CD4-positive, CD25-positive, alpha-beta regulatory T cell (primary cell): ENCODE measurements around the gene RPS6KL1. TPM values are rescaled to one million over a fixed set of nuclear protein-coding genes. Genes with fewer than 3 reads are reported as not detected.

Experiments
- ATAC-seq, 2 donors: fragments of 150-1000 bp; cut with Tn5 transposase; one replicate each; pipeline ENCODE4 v1.10.0; 2021; ENCODE audit warnings: low read depth in 2 of 2, moderate number of reproducible peaks in 2 of 2, moderate library complexity in 1 of 2
- DNase-seq, 3 donors: peaks; one replicate each; pipeline versions ENCODE4 v3.0.0 to v3.0.0-alpha.2; 2012 to 2022; ENCODE audit warnings: mixed read lengths in 1 of 3
- H3K27ac ChIP-seq: one replicate; pipeline ENCODE4 v1.7.0; 2013; ENCODE audit warnings: mild to moderate bottlenecking, low read length; ENCODE audit not compliant: insufficient read depth, poor library complexity, severe bottlenecking
- H3K27me3 ChIP-seq: one replicate; pipeline ENCODE4 v1.7.0; 2013; ENCODE audit warnings: low read length; ENCODE audit not compliant: control insufficient read depth, insufficient read depth
- H3K36me3 ChIP-seq: one replicate; pipeline ENCODE4 v1.7.0; 2013; ENCODE audit warnings: mild to moderate bottlenecking, low read length, moderate library complexity; ENCODE audit not compliant: control insufficient read depth, insufficient read depth
- H3K4me1 ChIP-seq: 2 replicates; pipeline ENCODE4 v1.7.0; 2013; ENCODE audit warnings: mild to moderate bottlenecking, low read length; ENCODE audit not compliant: insufficient read depth, control insufficient read depth, poor library complexity, severe bottlenecking
- H3K4me3 ChIP-seq: one replicate; pipeline ENCODE4 v1.7.0; 2013; ENCODE audit warnings: low read depth, mild to moderate bottlenecking, low read length, moderate library complexity
- H3K9me3 ChIP-seq, 2 experiments: 1 replicate in 1 of 2; 2 replicates in 1 of 2; pipeline ENCODE4 v1.7.0; 2013; ENCODE audit warnings: low read length in 2 of 2, mild to moderate bottlenecking in 1 of 2, moderate library complexity in 1 of 2; ENCODE audit not compliant: control insufficient read depth in 2 of 2
- H3K27ac Mint-ChIP-seq, 3 donors: one replicate each; pipeline ENCODE4 v1.8.0; 2020 to 2022; ENCODE audit warnings: mild to moderate bottlenecking in 3 of 3, mixed read lengths in 3 of 3, moderate library complexity in 2 of 3
- H3K27me3 Mint-ChIP-seq: one replicate; pipeline ENCODE4 v1.8.0; 2022; ENCODE audit warnings: mild to moderate bottlenecking, mixed read lengths
- H3K36me3 Mint-ChIP-seq: one replicate; pipeline ENCODE4 v1.8.0; 2020; ENCODE audit warnings: mixed read lengths
- H3K4me1 Mint-ChIP-seq, 4 donors: one replicate each; pipeline ENCODE4 v1.8.0; 2020 to 2022; ENCODE audit warnings: mixed read lengths in 4 of 4, mild to moderate bottlenecking in 1 of 4
- H3K4me3 Mint-ChIP-seq, 4 donors: one replicate each; pipeline ENCODE4 v1.8.0; 2020 to 2022; ENCODE audit warnings: mild to moderate bottlenecking in 4 of 4, mixed read lengths in 4 of 4, moderate library complexity in 3 of 4
- H3K9me3 Mint-ChIP-seq, 7 donors: one replicate each; pipeline ENCODE4 v1.8.0; 2020 to 2022; ENCODE audit warnings: mixed read lengths in 7 of 7, mild to moderate bottlenecking in 3 of 7, moderate library complexity in 2 of 7
- polyA plus RNA-seq, 4 donors: library from polyadenylated mRNA; unstranded; fragments of 300-500 nt; fragmentation: Illumina TruSeq; gene quantifications; one replicate each; pipeline ENCODE4 v1.2.3, GENCODE V29; 2021
- total RNA-seq: library from RNA; stranded (reverse); gene quantifications from one replicate; pipeline ENCODE4 v1.2.3, GENCODE V29; 2022

The RPS6KL1 gene
- total and polyA plus RNA-seq, 5 donors from 2014 or later, result 0.27 to 4.5 (median 2.2) TPM

- no peaks in the 10 kb centered on the region for H3K9me3 ChIP-seq
- Mint-ChIP-seq H3K27ac (peak overlapping the region in 1 of 3 donors; percentile 32), H3K4me3 (no peak overlapping the region)
Measured at GRCh38 chr14:74855945-74856344, 67.1 kb downstream of the RPS6KL1 start.

DNA sequence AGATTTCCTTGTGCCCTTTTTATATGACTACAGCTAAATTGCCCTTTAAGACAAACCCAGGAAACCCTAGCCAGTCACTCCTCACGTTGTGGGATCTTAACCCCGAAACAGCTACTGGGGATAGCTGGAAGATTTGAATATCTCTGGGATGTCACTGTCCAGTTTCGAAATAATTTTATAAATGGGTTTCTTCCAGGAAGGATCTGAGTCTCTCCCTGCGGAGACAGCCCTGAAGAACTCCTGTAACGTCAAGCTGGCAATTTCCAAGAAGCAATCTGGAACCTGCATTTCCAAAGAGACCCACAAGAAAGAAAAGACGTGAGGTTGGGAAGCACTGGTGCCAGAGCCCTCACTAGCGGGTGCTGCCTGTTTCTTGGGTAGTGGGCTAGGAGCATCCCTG is 68.0 kb downstream of the RPS6KL1 start:
- Histone ChIP-seq H3K4me1 (peaks cover 12% of the 10 kb centered on the region), H3K4me3 (no peak overlapping the region), H3K9me3 (no peaks in the 10 kb centered on the region), H3K27ac (no peak overlapping the region), H3K27me3 (no peaks in the 10 kb centered on the region), H3K36me3 (no peaks in the 10 kb centered on the region)
- Mint-ChIP-seq H3K4me1 (peaks cover 9 to 35% (median 22%) of the 10 kb centered on the region in 4 donors), H3K27me3 (no peaks in the 10 kb centered on the region), H3K4me3 (no peak overlapping the region), H3K27ac (peak overlapping the region in 1 of 3 donors; percentile 14), H3K9me3 (no peaks in the 10 kb centered on the region), H3K36me3 (peaks cover 10% of the 10 kb centered on the region)
- ATAC-seq (no peak), DNase-seq (no peak)

More at GRCh38 chr14:74855945-74856344, 67.1 kb downstream of the RPS6KL1 start:
- Mint-ChIP-seq H3K4me1 (peaks cover 9 to 37% (median 22%) of the 10 kb centered on the region in 4 donors), H3K9me3 (no peaks in the 10 kb centered on the region), H3K36me3 (peaks cover 10% of the 10 kb centered on the region), H3K27me3 (no peaks in the 10 kb centered on the region)
- DNase-seq, result no peak
- Histone ChIP-seq H3K4me3 (no peak overlapping the region), H3K4me1 (peaks cover 16% of the 10 kb centered on the region), H3K27ac (no peak overlapping the region), H3K27me3 (no peaks in the 10 kb centered on the region), H3K36me3 (no peaks in the 10 kb centered on the region)
- no peak for ATAC-seq

Other genes with a start within 250 kb of the RPS6KL1 start
- 47.0 TPM for gene AREL1, start 210.2 kb downstream of the RPS6KL1 start, total RNA-seq
- 10 to 100 TPM; 18.3 to 25.7 (median 20.8) TPM for gene AREL1, start 210.2 kb downstream of the RPS6KL1 start, polyA plus RNA-seq
- gene FCF1, start 210.1 kb downstream of the RPS6KL1 start, total RNA-seq, result 35.5 TPM
- 10 to 100 TPM; 20.9 to 29.6 (median 27.9) TPM for gene FCF1, start 210.1 kb downstream of the RPS6KL1 start, polyA plus RNA-seq
- gene YLPM1, start 159.9 kb downstream of the RPS6KL1 start, total RNA-seq, result 93.2 TPM
- 10 to 100 TPM; 10.5 to 12.6 (median 11.5) TPM for gene YLPM1, start 159.9 kb downstream of the RPS6KL1 start, polyA plus RNA-seq
- not detected for gene PROX2, start 47.1 kb downstream of the RPS6KL1 start, total RNA-seq
- gene PROX2, start 47.1 kb downstream of the RPS6KL1 start, polyA plus RNA-seq, result under 1 TPM in 1 of 4 donors, not detected in 3; 0.21 TPM
- 122 TPM for gene DLST, start 41.3 kb downstream of the RPS6KL1 start, total RNA-seq
- 10 to 100 TPM in 2 of 4 donors, 1 to 10 TPM in 2; 8.1 to 11.7 (median 10.2) TPM for gene DLST, start 41.3 kb downstream of the RPS6KL1 start, polyA plus RNA-seq
- gene PGF, start 32.3 kb upstream of the RPS6KL1 start, total RNA-seq, result not detected
- under 1 TPM in 1 of 4 donors, not detected in 3; 0.44 TPM for gene PGF, start 32.3 kb upstream of the RPS6KL1 start, polyA plus RNA-seq
- gene EIF2B2, start 79.7 kb upstream of the RPS6KL1 start, total RNA-seq, result 24.2 TPM
- 10 to 100 TPM; 39.9 to 61.6 (median 49.8) TPM for gene EIF2B2, start 79.7 kb upstream of the RPS6KL1 start, polyA plus RNA-seq
- 18.9 TPM for gene MLH3, start 128.2 kb upstream of the RPS6KL1 start, total RNA-seq
- 10 to 100 TPM in 2 of 4 donors, 1 to 10 TPM in 2; 7.2 to 14.8 (median 10.9) TPM for gene MLH3, start 128.2 kb upstream of the RPS6KL1 start, polyA plus RNA-seq
- gene ACYP1, start 140.8 kb upstream of the RPS6KL1 start, total RNA-seq, result 21.9 TPM
- 10 to 100 TPM; 17.0 to 27.5 (median 20.0) TPM for gene ACYP1, start 140.8 kb upstream of the RPS6KL1 start, polyA plus RNA-seq
- 0.99 TPM for gene ZC2HC1C, start 146.4 kb upstream of the RPS6KL1 start, total RNA-seq
- under 1 TPM in 3 of 4 donors, not detected in 1; 0.49 to 0.95 (median 0.81) TPM for gene ZC2HC1C, start 146.4 kb upstream of the RPS6KL1 start, polyA plus RNA-seq
- gene NEK9, start 203.8 kb upstream of the RPS6KL1 start, total RNA-seq, result 58.4 TPM
- gene NEK9, start 203.8 kb upstream of the RPS6KL1 start, polyA plus RNA-seq, result 10 to 100 TPM; 10.8 to 14.4 (median 12.6) TPM